Activated CD4-positive, alpha-beta memory T cell treated with anti-CD3 and anti-CD28 coated beads for 36 hours (primary cell): Measurements from ENCODE around the gene BACH2. TPM values are rescaled to one million over a fixed set of nuclear protein-coding genes. Genes with fewer than 3 reads are reported as not detected.

Experiments
- CTCF ChIA-PET: fragments of 350-600 bp; sonication (Branson Sonifier 250); formaldehyde crosslinking; loops from one replicate; lab custom pipeline; 2021; ENCODE audit warnings: antibody characterized with exemption, inconsistent platforms; lab: Charles Lee
- POLR2A ChIA-PET: fragments of 350-600 bp; sonication (Branson Sonifier 250); formaldehyde crosslinking; loops from one replicate; lab custom pipeline; 2021; ENCODE audit warnings: antibody characterized with exemption; lab: Charles Lee
- DNase-seq: peaks from one replicate; pipeline ENCODE4 v3.0.0-alpha.2; 2020
- H3K27ac Mint-ChIP-seq: one replicate; pipeline ENCODE4 v1.8.0; 2021; ENCODE audit warnings: mixed read lengths
- H3K27me3 Mint-ChIP-seq: one replicate; pipeline ENCODE4 v1.8.0; 2021; ENCODE audit warnings: mixed read lengths
- H3K36me3 Mint-ChIP-seq: one replicate; pipeline ENCODE4 v1.8.0; 2021; ENCODE audit warnings: mixed read lengths
- H3K4me1 Mint-ChIP-seq: one replicate; pipeline ENCODE4 v1.8.0; 2021; ENCODE audit warnings: low read depth, mixed read lengths
- H3K4me3 Mint-ChIP-seq: one replicate; pipeline ENCODE4 v1.8.0; 2021; ENCODE audit warnings: mild to moderate bottlenecking, mixed read lengths
- H3K9me3 Mint-ChIP-seq: one replicate; pipeline ENCODE4 v1.8.0; 2021; ENCODE audit warnings: mixed read lengths
- intact Hi-C: fragments of 100-400 bp; cut with micrococcal nuclease; formaldehyde crosslinking; loops from one replicate; pipeline ENCODE4 v1.15.1; 2023
- total RNA-seq, 2 experiments: library from RNA; stranded (reverse); gene quantifications; one replicate each; pipeline ENCODE4 v1.2.3, GENCODE V29; 2021

The BACH2 gene
- total RNA-seq, 2 experiments from 2014 or later, result 49.2 to 55.4 TPM

DNA sequence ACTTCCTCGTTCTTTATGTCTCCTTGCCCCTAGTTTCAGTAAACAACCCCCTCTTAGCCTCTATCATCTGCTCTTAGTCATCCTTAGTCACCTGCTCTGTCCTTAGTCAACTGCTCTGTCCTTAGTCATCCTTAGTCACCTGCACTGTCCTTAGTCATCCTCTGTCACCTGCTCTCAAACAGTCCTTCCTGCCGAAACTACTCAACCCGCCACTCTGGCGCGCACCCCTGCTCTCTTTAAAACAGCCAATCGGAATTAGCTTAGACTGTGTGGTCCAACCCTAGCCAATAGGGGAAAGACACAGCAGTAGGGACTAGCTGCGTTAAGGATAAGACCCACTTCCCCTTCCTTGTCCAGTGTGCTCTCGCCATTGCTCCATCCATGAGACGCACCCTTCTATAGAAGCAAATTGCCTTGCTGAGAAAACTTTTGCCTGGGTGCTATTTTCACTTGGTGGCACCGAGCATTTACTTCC is 73.9 kb downstream of the BACH2 start:
- Mint-ChIP-seq H3K27me3 (no peaks in the 10 kb centered on the region), H3K27ac (peak overlapping the region; percentile 43), H3K4me1 (peaks cover 54% of the 10 kb centered on the region), H3K4me3 (no peak overlapping the region), H3K36me3 (peaks cover 46% of the 10 kb centered on the region), H3K9me3 (peaks cover 18% of the 10 kb centered on the region)
- peak; percentile 71 for DNase-seq
- CTCF ChIA-PET, result interaction anchor here (1.7 kb wide), 1 partner anchor 279 kb away, joined by 4 read pairs; no protein-coding TSS in a partner anchor
- POLR2A ChIA-PET, result interaction anchor here (1.3 kb wide), 1 partner anchor 27 kb away, joined by 3 read pairs; no protein-coding TSS in a partner anchor
- intact Hi-C loops, result loop anchor here (1.0 kb wide), 3 partner anchors 12 to 27 kb away; no protein-coding TSS in a partner anchor

DNA sequence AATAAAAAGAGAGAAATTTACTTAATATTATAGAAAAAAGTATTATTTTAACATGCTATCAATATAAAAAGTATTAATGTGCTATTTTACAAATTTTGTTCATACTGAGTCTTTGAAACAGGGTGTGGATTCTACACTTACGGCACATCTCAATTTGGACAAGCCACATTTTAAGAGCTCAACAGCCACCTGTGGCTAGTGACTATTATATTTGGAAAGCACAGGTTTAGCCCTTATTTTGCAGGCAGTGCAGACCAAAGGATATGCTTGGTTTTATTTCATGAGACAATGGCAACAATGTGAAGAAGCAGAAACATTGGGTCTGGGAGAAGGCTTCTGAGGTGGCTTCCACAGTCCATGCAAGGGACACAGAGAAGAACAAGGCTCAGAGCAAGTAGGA is 74.6 kb downstream of the BACH2 start:
- peak overlapping the region; percentile 21 for H3K27ac Mint-ChIP-seq
- intact Hi-C loops, result loop anchor here (1.0 kb wide), 3 partner anchors 12 to 27 kb away; no protein-coding TSS in a partner anchor
- H3K36me3 Mint-ChIP-seq, result peaks cover 44% of the 10 kb centered on the region
- POLR2A ChIA-PET, result no interaction called here
- no peak overlapping the region for H3K4me3 Mint-ChIP-seq
- DNase-seq, result no peak
- CTCF ChIA-PET, result interaction anchor here (1.0 to 1.7 kb wide), 2 partner anchors 257 to 278 kb away, joined by 4 read pairs; no protein-coding TSS in a partner anchor
- H3K27me3 Mint-ChIP-seq, result no peaks in the 10 kb centered on the region
- H3K4me1 Mint-ChIP-seq, result peaks cover 48% of the 10 kb centered on the region
- peaks cover 18% of the 10 kb centered on the region for H3K9me3 Mint-ChIP-seq

DNA sequence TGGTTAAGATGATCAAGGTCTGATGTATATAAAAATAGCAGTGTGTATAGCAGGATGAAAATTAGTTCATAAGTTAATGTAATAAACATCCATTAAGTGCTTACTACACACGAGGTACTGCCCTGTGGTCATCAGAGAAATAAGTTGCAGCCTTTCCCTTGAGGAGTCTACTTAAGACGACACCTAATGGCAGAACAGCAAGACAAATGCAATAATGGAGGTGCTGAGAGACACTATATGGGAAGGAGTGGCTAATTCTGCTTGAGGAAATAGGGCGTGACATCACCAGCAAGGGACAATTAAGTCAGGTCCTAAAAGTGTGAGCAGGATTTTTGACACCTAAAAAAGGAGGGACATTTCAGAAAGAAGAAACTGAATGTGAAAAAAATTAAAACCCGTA is 75.2 kb downstream of the BACH2 start:
- Mint-ChIP-seq H3K4me1 (peaks cover 43% of the 10 kb centered on the region), H3K27me3 (no peaks in the 10 kb centered on the region), H3K27ac (peak overlapping the region; percentile 38), H3K9me3 (peaks cover 18% of the 10 kb centered on the region), H3K36me3 (peaks cover 41% of the 10 kb centered on the region), H3K4me3 (no peak overlapping the region)
- CTCF ChIA-PET, result interaction anchor here (1.0 to 1.7 kb wide), 3 partner anchors 258 to 281 kb away, joined by 3 to 4 read pairs (median 4); no protein-coding TSS in a partner anchor
- POLR2A ChIA-PET, result no interaction called here
- intact Hi-C loops, result no loop called here
- DNase-seq, result no peak

DNA sequence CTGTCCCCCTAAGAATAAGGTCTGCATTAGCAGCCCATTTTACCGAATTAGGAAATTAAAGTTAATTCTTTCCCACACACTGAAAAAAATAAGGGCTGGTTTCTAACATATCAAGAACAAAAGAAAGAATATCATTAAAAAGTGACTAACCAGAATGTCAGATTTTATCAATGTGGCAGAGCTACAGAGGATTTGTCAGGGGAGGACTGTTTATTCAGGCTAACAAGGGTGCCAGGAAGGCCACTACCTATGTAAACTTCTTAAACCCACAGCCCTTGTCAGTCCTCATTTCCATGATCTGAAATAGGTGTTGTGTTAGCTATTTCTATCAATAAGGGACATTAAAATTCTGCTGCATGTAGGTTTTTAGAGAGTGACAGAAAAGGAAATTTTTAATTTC is 76.4 kb downstream of the BACH2 start:
- no peak overlapping the region for H3K4me3 Mint-ChIP-seq
- no peaks in the 10 kb centered on the region for H3K27me3 Mint-ChIP-seq
- ChIA-PET CTCF (interaction anchor here (1.2 kb wide), 1 partner anchor 280 kb away, joined by 3 read pairs; no protein-coding TSS in a partner anchor), POLR2A (interaction anchor here (1.6 kb wide), 1 partner anchor 168 kb away, joined by 4 read pairs; no protein-coding TSS in a partner anchor)
- peaks cover 33% of the 10 kb centered on the region for H3K36me3 Mint-ChIP-seq
- DNase-seq, result no peak
- peaks cover 32% of the 10 kb centered on the region for H3K4me1 Mint-ChIP-seq
- peaks cover 18% of the 10 kb centered on the region for H3K9me3 Mint-ChIP-seq
- H3K27ac Mint-ChIP-seq, result no peak overlapping the region
- intact Hi-C loops, result no loop called here

DNA sequence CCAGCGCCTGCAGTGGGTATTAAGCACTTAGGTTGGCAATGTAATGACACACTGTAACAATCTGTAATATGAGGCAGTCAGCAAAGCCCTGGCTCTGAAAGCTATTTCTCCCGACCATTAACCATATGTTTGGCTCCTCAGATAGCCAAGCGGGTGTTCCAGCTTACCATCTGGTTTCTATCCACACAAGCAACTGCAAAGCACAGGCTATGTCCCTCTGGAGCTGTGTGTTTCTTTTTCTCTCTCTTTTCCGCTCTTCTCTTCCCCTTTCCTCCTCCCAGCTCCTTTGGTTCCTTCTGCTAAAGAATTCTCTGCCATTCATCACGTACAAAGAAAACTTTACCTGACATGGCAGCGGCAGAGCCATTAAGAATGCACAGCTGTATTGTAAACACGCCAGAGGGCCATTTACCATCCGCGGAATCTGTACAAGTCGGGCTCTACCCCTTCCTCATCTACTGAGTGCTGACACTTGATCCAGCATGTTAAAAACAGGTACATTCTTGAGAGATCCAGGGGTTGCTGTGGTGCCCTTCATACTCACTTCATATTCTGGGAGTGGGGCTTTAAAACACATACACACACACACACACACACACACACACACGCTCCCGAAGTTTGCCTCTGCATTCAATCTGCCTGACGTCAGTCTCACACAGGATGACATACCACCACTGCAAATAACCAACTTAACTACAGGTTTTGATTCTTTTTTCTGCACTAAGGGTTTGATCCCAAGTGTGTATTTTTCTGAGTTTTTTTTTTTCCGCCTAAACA is 77.2 kb downstream of the BACH2 start:
- ChIA-PET POLR2A (interaction anchor here (0.9 to 1.7 kb wide), 10 partner anchors 20 to 267 kb away, joined by 3 to 6 read pairs (median 4); no protein-coding TSS in a partner anchor), CTCF (interaction anchor here (0.7 to 3.3 kb wide), 7 partner anchors 31 to 279 kb away, joined by 3 to 17 read pairs (median 4); no protein-coding TSS in a partner anchor)
- H3K9me3 Mint-ChIP-seq, result peaks cover 18% of the 10 kb centered on the region
- H3K4me3 Mint-ChIP-seq, result no peak overlapping the region
- H3K4me1 Mint-ChIP-seq, result peaks cover 34% of the 10 kb centered on the region
- intact Hi-C loops, result loop anchor here (2.0 kb wide), 1 partner anchor 55 kb away; no protein-coding TSS in a partner anchor
- no peak overlapping the region for H3K27ac Mint-ChIP-seq
- no peaks in the 10 kb centered on the region for H3K27me3 Mint-ChIP-seq
- DNase-seq, result no peak
- peaks cover 29% of the 10 kb centered on the region for H3K36me3 Mint-ChIP-seq

DNA sequence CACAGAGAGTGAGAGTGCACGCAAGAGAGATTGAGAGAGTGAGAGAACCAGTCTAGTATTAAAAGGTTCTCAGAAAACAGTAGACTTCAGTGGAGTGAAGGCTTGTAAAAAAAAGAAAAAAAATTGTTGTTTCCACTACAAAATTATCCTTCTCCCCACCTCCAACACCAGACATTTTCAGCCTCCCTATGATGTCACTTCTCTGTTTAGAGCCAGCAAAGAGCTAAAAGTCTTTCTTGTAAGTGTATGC is 77.8 kb downstream of the BACH2 start:
- no peak overlapping the region for H3K27ac Mint-ChIP-seq
- CTCF ChIA-PET, result interaction anchor here (0.7 to 3.3 kb wide), 11 partner anchors 32 to 278 kb away, joined by 3 to 17 read pairs (median 3); no protein-coding TSS in a partner anchor
- DNase-seq, result no peak
- intact Hi-C loops, result loop anchor here (1.0 to 2.0 kb wide), 4 partner anchors 17 to 65 kb away; no protein-coding TSS in a partner anchor
- no peak overlapping the region for H3K4me3 Mint-ChIP-seq
- H3K4me1 Mint-ChIP-seq, result peaks cover 36% of the 10 kb centered on the region
- no peaks in the 10 kb centered on the region for H3K27me3 Mint-ChIP-seq
- POLR2A ChIA-PET, result interaction anchor here (0.8 to 1.7 kb wide), 11 partner anchors 20 to 266 kb away, joined by 3 to 6 read pairs (median 4); no protein-coding TSS in a partner anchor
- H3K36me3 Mint-ChIP-seq, result peaks cover 26% of the 10 kb centered on the region
- peaks cover 13% of the 10 kb centered on the region for H3K9me3 Mint-ChIP-seq

DNA sequence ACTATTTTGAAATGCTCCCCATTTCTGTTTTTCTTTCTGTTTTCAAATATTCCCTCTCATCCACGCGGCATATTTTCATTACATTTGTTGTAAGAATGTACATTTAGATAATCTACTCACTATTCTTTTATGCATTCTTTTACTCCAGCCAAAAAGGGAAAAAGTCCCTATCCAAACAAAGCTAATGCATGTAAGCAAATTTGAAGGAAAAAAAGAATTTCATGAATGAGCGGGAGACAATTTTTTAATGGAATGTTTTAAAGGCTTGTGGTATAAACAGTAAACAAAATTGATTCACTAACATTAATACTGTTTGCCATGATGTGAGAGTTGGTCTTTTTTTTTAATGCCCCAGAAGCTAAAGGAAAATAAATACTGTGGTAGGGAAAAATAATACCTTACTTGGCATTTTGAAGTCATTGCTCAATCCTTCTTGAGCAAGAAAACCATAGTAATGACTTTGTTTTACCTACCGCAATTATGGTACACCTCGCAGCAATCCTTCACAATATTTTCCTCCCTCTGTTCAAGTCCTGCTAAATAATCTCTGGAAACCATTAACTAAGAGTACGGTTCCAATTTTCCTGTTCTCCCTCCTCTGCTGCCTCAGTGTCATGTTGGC is 79.0 kb downstream of the BACH2 start:
- no peak for DNase-seq
- H3K36me3 Mint-ChIP-seq, result peaks cover 16% of the 10 kb centered on the region
- peaks cover 5% of the 10 kb centered on the region for H3K9me3 Mint-ChIP-seq
- H3K27me3 Mint-ChIP-seq, result no peaks in the 10 kb centered on the region
- intact Hi-C loops, result loop anchor here (1.0 to 2.0 kb wide), 4 partner anchors 15 to 67 kb away; no protein-coding TSS in a partner anchor
- peaks cover 34% of the 10 kb centered on the region for H3K4me1 Mint-ChIP-seq
- ChIA-PET CTCF (interaction anchor here (0.7 to 3.3 kb wide), 6 partner anchors 34 to 261 kb away, joined by 3 to 17 read pairs (median 4); no protein-coding TSS in a partner anchor), POLR2A (interaction anchor here (0.9 to 1.5 kb wide), 3 partner anchors 21 to 139 kb away, joined by 3 to 4 read pairs (median 3); no protein-coding TSS in a partner anchor)
- H3K4me3 Mint-ChIP-seq, result no peak overlapping the region
- no peak overlapping the region for H3K27ac Mint-ChIP-seq

DNA sequence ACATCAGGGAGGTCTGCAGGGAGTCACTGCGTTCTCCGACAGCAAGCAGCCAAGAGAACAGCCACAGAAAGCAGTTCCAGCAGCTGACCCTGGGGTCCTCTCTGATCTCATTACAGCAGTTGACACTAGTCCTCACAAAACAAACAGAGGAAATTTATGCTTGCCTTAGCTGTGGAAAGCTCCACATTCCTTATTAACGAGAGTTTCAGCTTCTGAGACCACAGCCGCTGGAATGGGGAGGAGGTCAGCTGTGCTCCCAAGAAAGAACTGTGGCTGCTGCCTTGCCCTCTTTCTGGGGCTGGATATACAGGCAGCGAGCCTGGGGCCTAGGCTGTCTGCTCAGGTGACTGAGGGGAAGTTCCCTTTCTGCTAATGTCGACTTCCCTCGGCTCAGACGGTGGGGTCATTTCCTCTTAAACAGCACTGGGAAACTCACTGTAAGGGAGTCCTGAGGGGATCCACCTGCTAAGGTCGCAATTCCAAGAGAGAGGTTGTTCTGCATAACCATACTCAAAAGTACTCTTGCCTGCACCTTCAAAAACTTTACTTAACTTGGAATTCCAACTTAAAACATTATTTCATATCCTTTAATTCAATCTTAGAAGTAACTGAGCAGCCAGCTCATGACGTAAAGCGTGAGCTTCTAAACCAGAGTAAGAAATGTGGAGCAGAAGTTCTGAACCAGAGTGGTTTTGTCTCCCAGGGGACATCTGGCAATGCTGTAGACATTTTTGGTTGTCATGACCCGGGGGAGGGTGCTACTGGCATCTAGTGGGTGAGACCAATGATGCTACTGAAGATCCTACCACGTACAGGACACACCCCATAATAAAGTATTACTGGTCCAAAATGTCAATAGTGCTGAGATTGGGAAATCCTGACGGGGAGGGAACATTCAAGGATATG is 80.3 kb downstream of the BACH2 start:
- DNase-seq, result peak; percentile 39
- POLR2A ChIA-PET, result interaction anchor here (1.3 kb wide), 1 partner anchor 138 kb away, joined by 3 read pairs; no protein-coding TSS in a partner anchor
- Mint-ChIP-seq H3K4me3 (no peak overlapping the region), H3K36me3 (peaks cover 8% of the 10 kb centered on the region), H3K27ac (peak overlapping the region; percentile 56), H3K9me3 (no peaks in the 10 kb centered on the region), H3K27me3 (no peaks in the 10 kb centered on the region), H3K4me1 (peaks cover 27% of the 10 kb centered on the region)
- intact Hi-C loops, result no loop called here
- CTCF ChIA-PET, result interaction anchor here (0.6 to 3.3 kb wide), 5 partner anchors 12 to 276 kb away, joined by 3 to 17 read pairs (median 5); no protein-coding TSS in a partner anchor

DNA sequence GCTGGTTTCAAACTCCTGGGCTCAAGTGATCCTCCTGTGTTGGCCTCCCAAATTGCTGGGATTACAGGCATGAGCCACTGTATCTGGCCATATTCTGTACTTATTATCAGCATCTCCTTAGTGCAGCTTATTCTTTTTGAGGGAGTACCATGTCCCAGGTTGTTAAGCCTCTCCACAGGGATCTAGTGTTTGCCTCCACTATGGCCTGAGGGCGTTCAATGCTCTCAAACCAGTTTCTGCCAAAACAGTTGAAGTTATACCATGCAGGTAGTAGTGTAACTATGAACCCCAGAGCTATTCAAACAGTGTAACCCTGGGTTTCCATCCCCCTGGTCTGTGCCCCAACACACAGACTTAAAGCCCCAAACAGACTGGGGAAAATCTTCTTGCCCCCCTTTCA is 81.7 kb downstream of the BACH2 start:
- H3K4me1 Mint-ChIP-seq, result peaks cover 24% of the 10 kb centered on the region
- intact Hi-C loops, result no loop called here
- H3K36me3 Mint-ChIP-seq, result peaks cover 8% of the 10 kb centered on the region
- no peak overlapping the region for H3K27ac Mint-ChIP-seq
- ChIA-PET CTCF (interaction anchor here (0.5 to 1.5 kb wide), 5 partner anchors 146 to 275 kb away, joined by 3 to 5 read pairs (median 3); no protein-coding TSS in a partner anchor), POLR2A (no interaction called here)
- H3K27me3 Mint-ChIP-seq, result no peaks in the 10 kb centered on the region
- DNase-seq, result no peak
- no peak overlapping the region for H3K4me3 Mint-ChIP-seq
- no peaks in the 10 kb centered on the region for H3K9me3 Mint-ChIP-seq

DNA sequence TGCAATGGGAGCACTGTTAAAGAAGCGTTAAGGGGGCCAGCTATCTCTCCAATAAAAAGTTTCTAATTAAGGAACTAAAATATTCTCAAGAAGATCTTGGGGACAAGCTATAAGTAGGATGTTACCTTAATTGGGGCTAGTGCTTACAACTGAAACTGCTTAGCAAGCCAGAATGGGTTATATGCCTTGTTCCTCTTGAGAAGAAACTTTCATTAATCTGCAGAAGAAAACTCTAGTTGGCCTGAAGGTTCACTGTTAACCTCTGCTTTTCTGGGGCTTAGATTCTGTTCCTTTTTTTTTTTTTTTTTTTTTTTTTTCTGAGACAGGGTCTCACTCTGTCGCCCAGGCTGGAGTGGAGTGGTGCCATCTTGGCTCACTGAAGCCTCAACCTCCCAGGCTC is 82.2 kb downstream of the BACH2 start:
- intact Hi-C loops, result no loop called here

More for the DNA sequence above, 82.2 kb downstream of the BACH2 start:
- no peak for DNase-seq
- H3K27ac Mint-ChIP-seq, result no peak overlapping the region
- POLR2A ChIA-PET, result no interaction called here
- H3K9me3 Mint-ChIP-seq, result no peaks in the 10 kb centered on the region
- peaks cover 27% of the 10 kb centered on the region for H3K4me1 Mint-ChIP-seq
- H3K4me3 Mint-ChIP-seq, result no peak overlapping the region
- peaks cover 8% of the 10 kb centered on the region for H3K36me3 Mint-ChIP-seq
- CTCF ChIA-PET, result interaction anchor here (0.5 to 1.5 kb wide), 4 partner anchors 146 to 265 kb away, joined by 3 to 5 read pairs (median 3); no protein-coding TSS in a partner anchor
- H3K27me3 Mint-ChIP-seq, result no peaks in the 10 kb centered on the region
